ENCODE results near the gene TMEM8B. TPM values are rescaled to one million over a fixed set of nuclear protein-coding genes. Genes with fewer than 3 reads are reported as not detected.

The TMEM8B gene
- total and polyA plus RNA-seq, 2 experiments from 2014 or later, result 17.0 to 17.9 TPM

- H3K27me3 ChIP-seq, result no peaks in the 10 kb centered on the region
- no peak overlapping the region for H3K27ac ChIP-seq
- no peaks in the 10 kb centered on the region for H3K4me1 ChIP-seq (ENCODE audit: low read depth)
- H3K9me3 ChIP-seq (ENCODE audit: low read depth), result no peaks in the 10 kb centered on the region
- H3K4me3 ChIP-seq, result no peak overlapping the region
- no peaks in the 10 kb centered on the region for H3K36me3 ChIP-seq
- DNase-seq (ENCODE audit: low read depth in 1 of 2, low spot score in 1 of 2), result no peak
- no peak for TF ChIP-seq CTCF (IDR thresholded peaks at IDR 0.05; ENCODE audit: low read depth, low read length)
Measured at GRCh38 chr9:35863583-35863982, 34.6 kb downstream of the TMEM8B start.

GRCh38 chr9:35864695-35865255 lies 35.7 kb downstream of the TMEM8B start:
- Histone ChIP-seq H3K4me1 (ENCODE audit: low read depth) (no peaks in the 10 kb centered on the region), H3K36me3 (no peaks in the 10 kb centered on the region), H3K9me3 (ENCODE audit: low read depth) (no peaks in the 10 kb centered on the region), H3K4me3 (no peak overlapping the region), H3K27me3 (no peaks in the 10 kb centered on the region), H3K27ac (no peak overlapping the region)
- DNase-seq (ENCODE audit: low read depth in 1 of 2, low spot score in 1 of 2), result no peak
- TF ChIP-seq CTCF (IDR thresholded peaks at IDR 0.05; ENCODE audit: low read depth, low read length), result no peak

- Histone ChIP-seq H3K4me3 (no peak overlapping the region), H3K36me3 (no peaks in the 10 kb centered on the region), H3K27me3 (no peaks in the 10 kb centered on the region), H3K9me3 (ENCODE audit: low read depth) (no peaks in the 10 kb centered on the region), H3K27ac (no peak overlapping the region), H3K4me1 (ENCODE audit: low read depth) (no peaks in the 10 kb centered on the region)
- TF ChIP-seq CTCF (IDR thresholded peaks at IDR 0.05; ENCODE audit: low read depth, low read length), result no peak
- no peak for DNase-seq (ENCODE audit: low read depth in 1 of 2, low spot score in 1 of 2)
Measured at GRCh38 chr9:35867538-35867937, 38.5 kb downstream of the TMEM8B start.

GRCh38 chr9:35868933-35869332 lies 39.9 kb downstream of the TMEM8B start:
- no peak for TF ChIP-seq CTCF (IDR thresholded peaks at IDR 0.05; ENCODE audit: low read depth, low read length)
- H3K27me3 ChIP-seq, result no peaks in the 10 kb centered on the region

GRCh38 chr9:35869621-35870216 lies 40.7 kb downstream of the TMEM8B start:
- Histone ChIP-seq H3K27me3 (no peaks in the 10 kb centered on the region), H3K36me3 (no peaks in the 10 kb centered on the region), H3K4me3 (no peak overlapping the region), H3K4me1 (ENCODE audit: low read depth) (no peaks in the 10 kb centered on the region), H3K27ac (no peak overlapping the region), H3K9me3 (ENCODE audit: low read depth) (no peaks in the 10 kb centered on the region)
- TF ChIP-seq CTCF (IDR thresholded peaks at IDR 0.05; ENCODE audit: low read depth, low read length), result no peak
- no peak for DNase-seq (ENCODE audit: low read depth in 1 of 2, low spot score in 1 of 2)

More at GRCh38 chr9:35868933-35869332, 39.9 kb downstream of the TMEM8B start:
- H3K4me3 ChIP-seq, result no peak overlapping the region
- H3K4me1 ChIP-seq (ENCODE audit: low read depth), result no peaks in the 10 kb centered on the region
- no peak overlapping the region for H3K27ac ChIP-seq
- no peaks in the 10 kb centered on the region for H3K36me3 ChIP-seq
- no peak for DNase-seq (ENCODE audit: low read depth in 1 of 2, low spot score in 1 of 2)
- H3K9me3 ChIP-seq (ENCODE audit: low read depth), result no peaks in the 10 kb centered on the region
